Smooth muscle cell (in vitro differentiated cells): ENCODE data around the gene HNRNPDL. TPM values are rescaled to one million over a fixed set of nuclear protein-coding genes. Genes with fewer than 3 reads are reported as not detected.

ENCODE experiments used
- DNase-seq: peaks from one replicate; lab custom pipeline; 2025; ENCODE audit not compliant: unreplicated experiment; lab: John Stamatoyannopoulos, UW
- H2AFZ ChIP-seq: fragments of 200-600 bp; sonication (generic); 2 replicates; pipeline ENCODE4 v1.6.0; 2016; ENCODE audit warnings: antibody characterized with exemption, low read depth, mild to moderate bottlenecking
- H3F3A ChIP-seq: fragments of 200-600 bp; sonication (generic); 2 replicates; pipeline ENCODE4 v1.6.0; 2017; ENCODE audit warnings: antibody characterized with exemption, low read depth
- H3K27ac ChIP-seq: fragments of 200-600 bp; sonication (generic); 2 replicates; pipeline ENCODE4 v1.5.1; 2016; ENCODE audit warnings: low read depth, mild to moderate bottlenecking
- H3K27me3 ChIP-seq: fragments of 200-600 bp; sonication (generic); 2 replicates; pipeline ENCODE4 v1.6.1; 2016; ENCODE audit warnings: low read depth, mild to moderate bottlenecking
- H3K36me3 ChIP-seq: fragments of 200-600 bp; sonication (generic); 2 replicates; pipeline ENCODE4 v1.5.1; 2016; ENCODE audit warnings: low read depth
- H3K4me1 ChIP-seq: fragments of 200-600 bp; sonication (generic); 2 replicates; pipeline ENCODE4 v1.5.1; 2016; ENCODE audit warnings: low read depth
- H3K4me2 ChIP-seq: fragments of 200-600 bp; sonication (generic); 2 replicates; pipeline ENCODE4 v1.6.0; 2016; ENCODE audit warnings: mild to moderate bottlenecking
- H3K4me3 ChIP-seq: fragments of 200-600 bp; sonication (generic); 2 replicates; pipeline ENCODE4 v1.5.1; 2016; ENCODE audit warnings: mild to moderate bottlenecking
- H3K79me2 ChIP-seq: fragments of 200-600 bp; sonication (generic); 2 replicates; pipeline ENCODE4 v1.6.0; 2016; ENCODE audit warnings: low read depth, mild to moderate bottlenecking
- H3K9ac ChIP-seq: fragments of 200-600 bp; sonication (generic); 2 replicates; pipeline ENCODE4 v1.6.0; 2016; ENCODE audit warnings: low read depth
- H3K9me3 ChIP-seq: fragments of 200-600 bp; sonication (generic); replicated peaks from 2 replicates; pipeline ENCODE4 v1.5.1; 2016; ENCODE audit warnings: low read depth
- H4K20me1 ChIP-seq: fragments of 200-600 bp; sonication (generic); 2 replicates; pipeline ENCODE4 v1.6.0; 2016; ENCODE audit warnings: low read depth
- WGBS: methylation state at CpG from one replicate; pipeline ENCODE4 v1.1.7; 2016; ENCODE audit warnings: low lambda C conversion rate; 5-methylcytosine and 5-hydroxymethylcytosine counted together
- polyA plus RNA-seq: library from polyadenylated mRNA; unstranded; fragments of >200 nt; fragmentation: Nextera tagmentation; extraction: Ambion mirVana; gene quantifications from 2 replicates; pipeline ENCODE4 v1.2.1, GENCODE V29; 2016
- total RNA-seq: library from RNA; depleted of rRNA; stranded (reverse); fragments of >200 nt; gene quantifications from 2 replicates; pipeline ENCODE4 v1.2.3, GENCODE V29; 2014
- TF ChIP-seq, protein P1 (sequence below): fragments of 200-600 bp; sonication (generic); IDR thresholded peaks from 2 replicates; pipeline ENCODE4 v1.5.1; 2017; ENCODE audit warnings: borderline replicate concordance, mild to moderate bottlenecking, antibody characterized with exemption; ENCODE audit not compliant: insufficient read depth, poor library complexity, severe bottlenecking

The HNRNPDL gene
- total and polyA plus RNA-seq, 2 experiments from 2014 or later, result 144 to 283 TPM

GRCh38 chr4:82382751-82383150 is 47.5 kb downstream of the HNRNPDL start:
- H3K27me3 ChIP-seq, result no peaks in the 10 kb centered on the region
- 82% methylated on average over 2 of the region's 2 CpGs for WGBS
- TF ChIP-seq, protein P1, sequence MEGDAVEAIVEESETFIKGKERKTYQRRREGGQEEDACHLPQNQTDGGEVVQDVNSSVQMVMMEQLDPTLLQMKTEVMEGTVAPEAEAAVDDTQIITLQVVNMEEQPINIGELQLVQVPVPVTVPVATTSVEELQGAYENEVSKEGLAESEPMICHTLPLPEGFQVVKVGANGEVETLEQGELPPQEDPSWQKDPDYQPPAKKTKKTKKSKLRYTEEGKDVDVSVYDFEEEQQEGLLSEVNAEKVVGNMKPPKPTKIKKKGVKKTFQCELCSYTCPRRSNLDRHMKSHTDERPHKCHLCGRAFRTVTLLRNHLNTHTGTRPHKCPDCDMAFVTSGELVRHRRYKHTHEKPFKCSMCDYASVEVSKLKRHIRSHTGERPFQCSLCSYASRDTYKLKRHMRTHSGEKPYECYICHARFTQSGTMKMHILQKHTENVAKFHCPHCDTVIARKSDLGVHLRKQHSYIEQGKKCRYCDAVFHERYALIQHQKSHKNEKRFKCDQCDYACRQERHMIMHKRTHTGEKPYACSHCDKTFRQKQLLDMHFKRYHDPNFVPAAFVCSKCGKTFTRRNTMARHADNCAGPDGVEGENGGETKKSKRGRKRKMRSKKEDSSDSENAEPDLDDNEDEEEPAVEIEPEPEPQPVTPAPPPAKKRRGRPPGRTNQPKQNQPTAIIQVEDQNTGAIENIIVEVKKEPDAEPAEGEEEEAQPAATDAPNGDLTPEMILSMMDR, result no peak
- H3K4me1 ChIP-seq, result no peaks in the 10 kb centered on the region
- H3K36me3 ChIP-seq, result no peaks in the 10 kb centered on the region
- H3K4me3 ChIP-seq, result no peak overlapping the region
- DNase-seq, result no peak
- H3K9me3 ChIP-seq, result no peaks in the 10 kb centered on the region
- H3F3A ChIP-seq, result no peaks in the 10 kb centered on the region
- no peaks in the 10 kb centered on the region for H4K20me1 ChIP-seq
- no peak overlapping the region for H3K27ac ChIP-seq
- H3K79me2 ChIP-seq, result no peaks in the 10 kb centered on the region
- H2AFZ ChIP-seq, result no peak overlapping the region
- H3K4me2 ChIP-seq, result no peak overlapping the region
- H3K9ac ChIP-seq, result no peak overlapping the region

DNA sequence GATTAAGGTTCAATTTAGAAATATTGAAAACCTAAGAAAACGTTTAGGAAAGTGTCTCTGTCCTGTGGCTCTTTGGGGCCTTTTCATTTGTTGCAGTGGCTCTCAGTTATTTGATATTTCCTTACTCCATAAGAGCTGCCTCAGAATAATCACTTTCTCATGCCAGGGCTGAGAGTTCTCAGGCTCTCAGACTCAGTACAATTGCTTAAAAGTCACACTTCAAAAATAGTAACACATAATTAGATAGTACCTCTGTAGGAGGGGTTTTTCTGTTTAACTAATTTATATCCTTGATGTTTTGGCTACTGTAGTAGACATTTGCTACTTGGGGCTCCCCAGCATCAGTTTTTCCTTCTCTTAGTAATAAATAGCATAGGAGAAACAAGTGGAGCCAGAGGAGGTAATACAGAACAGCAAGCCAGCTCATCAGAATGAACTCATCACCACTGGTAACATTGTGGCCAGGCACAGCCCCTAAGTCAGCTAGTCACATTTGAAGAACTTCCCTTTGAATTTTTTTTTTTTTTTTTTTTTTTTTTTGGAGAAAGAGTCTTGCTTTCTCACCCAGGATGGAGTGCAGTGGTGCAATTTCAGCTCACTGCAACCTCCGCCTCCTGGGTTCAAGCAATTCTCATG is 48.5 kb downstream of the HNRNPDL start:
- Histone ChIP-seq H3K4me2 (no peak overlapping the region), H3K27ac (no peak overlapping the region), H3K36me3 (no peaks in the 10 kb centered on the region), H4K20me1 (no peaks in the 10 kb centered on the region), H3K9ac (no peak overlapping the region), H3K79me2 (no peaks in the 10 kb centered on the region), H3K4me1 (no peaks in the 10 kb centered on the region), H3K27me3 (no peaks in the 10 kb centered on the region), H3F3A (no peaks in the 10 kb centered on the region), H2AFZ (no peak overlapping the region), H3K4me3 (no peak overlapping the region), H3K9me3 (no peaks in the 10 kb centered on the region)
- 87% methylated on average over 2 of the region's 2 CpGs for WGBS
- TF ChIP-seq, protein P1, result no peak
- no peak for DNase-seq

GRCh38 chr4:82381235-82381634 is 49.0 kb downstream of the HNRNPDL start:
- DNase-seq, result no peak
- no peak overlapping the region for H2AFZ ChIP-seq
- TF ChIP-seq, protein P1, result no peak

GRCh38 chr4:82380831-82381230 is 49.4 kb downstream of the HNRNPDL start:
- DNase-seq, result no peak
- H4K20me1 ChIP-seq, result peaks cover 8% of the 10 kb centered on the region
- H3K4me3 ChIP-seq, result no peak overlapping the region
- no peaks in the 10 kb centered on the region for H3K4me1 ChIP-seq
- no peaks in the 10 kb centered on the region for H3K36me3 ChIP-seq
- H3F3A ChIP-seq, result no peaks in the 10 kb centered on the region
- TF ChIP-seq, protein P1, result no peak
- no peak overlapping the region for H3K4me2 ChIP-seq
- WGBS, result 90% methylated on average over 4 of the region's 4 CpGs
- H3K9me3 ChIP-seq, result no peaks in the 10 kb centered on the region
- peaks cover 7% of the 10 kb centered on the region for H3K79me2 ChIP-seq
- H3K9ac ChIP-seq, result no peak overlapping the region
- H3K27ac ChIP-seq, result no peak overlapping the region
- no peaks in the 10 kb centered on the region for H3K27me3 ChIP-seq
- H2AFZ ChIP-seq, result no peak overlapping the region

More at GRCh38 chr4:82381235-82381634, 49.0 kb downstream of the HNRNPDL start:
- Histone ChIP-seq H3K36me3 (no peaks in the 10 kb centered on the region), H3K4me2 (no peak overlapping the region), H3K9ac (no peak overlapping the region), H3K27ac (no peak overlapping the region), H3K4me3 (no peak overlapping the region), H3K27me3 (no peaks in the 10 kb centered on the region), H3K79me2 (peaks cover 3% of the 10 kb centered on the region), H3K4me1 (no peaks in the 10 kb centered on the region), H3K9me3 (no peaks in the 10 kb centered on the region), H3F3A (no peaks in the 10 kb centered on the region), H4K20me1 (peaks cover 4% of the 10 kb centered on the region)
- WGBS, result 97% methylated on average over 3 of the region's 3 CpGs
